NCI-H2081 treated with DMSO at 0.1 percent for 48 hours (cell line): ENCODE results near the gene NDST1.

Experiments used
- DNase-seq: peaks from one replicate; lab custom pipeline; 2025; lab: John Stamatoyannopoulos, UW

Gene NDST1

DNA sequence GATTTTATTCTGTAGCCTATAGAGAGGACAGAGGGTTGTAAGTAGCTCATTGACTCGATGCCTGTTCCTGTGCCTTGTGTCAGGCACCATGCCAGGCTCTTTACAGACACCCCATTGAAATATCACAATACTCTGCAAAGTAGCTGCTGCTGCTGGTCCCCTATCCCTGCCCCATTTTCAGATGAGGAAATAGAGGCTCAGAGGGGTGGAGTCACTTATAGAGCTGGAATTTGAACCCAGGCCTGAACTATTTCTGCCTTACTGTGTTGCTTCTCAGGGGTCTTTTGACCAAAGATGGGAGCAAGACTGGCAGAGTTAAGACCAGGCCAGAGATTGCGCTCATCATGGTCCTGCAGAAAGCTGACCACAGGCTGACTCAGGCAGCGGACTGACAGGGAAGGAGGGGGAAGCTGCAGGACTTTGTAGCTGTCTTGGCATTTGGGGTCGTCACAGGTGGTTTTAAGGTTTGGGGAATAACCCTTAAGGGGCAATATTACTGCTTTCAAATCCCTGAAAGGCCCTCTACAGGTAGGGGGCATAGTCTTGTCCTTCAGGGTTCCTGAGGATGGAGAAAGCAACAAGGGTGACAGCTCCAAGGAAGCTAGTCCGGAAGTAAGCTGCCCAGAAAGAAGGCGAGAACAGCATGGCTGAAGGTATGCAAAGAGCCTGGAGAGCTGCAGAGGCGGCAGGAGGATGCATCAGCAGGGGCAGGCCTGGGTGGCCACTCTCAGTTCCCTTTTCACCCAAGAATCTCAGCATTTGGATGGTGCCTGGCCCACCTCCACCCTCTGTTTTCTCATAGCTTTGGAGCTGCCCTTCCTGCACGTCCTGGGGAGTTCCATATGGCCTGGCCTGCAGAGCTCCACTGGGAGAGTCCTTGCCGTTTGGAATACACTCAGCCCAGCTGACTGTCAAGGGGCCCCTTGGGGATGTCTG is 18.3 kb upstream of the NDST1 start:
- no peak for DNase-seq

DNA sequence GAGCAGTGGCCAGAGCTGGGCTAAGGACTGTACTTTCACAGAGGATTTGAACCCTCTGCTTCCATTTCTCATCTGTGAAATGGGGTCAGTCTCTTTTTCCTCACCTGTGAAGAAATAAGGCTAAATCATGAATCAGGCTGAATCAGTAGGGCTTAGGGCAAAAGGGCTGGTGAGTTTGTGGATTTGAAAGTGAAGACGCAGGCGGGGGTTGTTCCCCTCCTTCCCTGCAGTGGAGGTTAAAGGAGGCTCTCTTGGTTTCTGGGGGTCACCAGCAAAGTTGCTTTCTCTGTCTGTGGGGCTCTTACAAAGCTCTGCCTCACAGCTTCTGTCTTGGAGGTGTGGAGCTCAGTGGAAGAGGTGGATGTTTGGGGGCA is 17.6 kb upstream of the NDST1 start:
- no peak for DNase-seq

DNA sequence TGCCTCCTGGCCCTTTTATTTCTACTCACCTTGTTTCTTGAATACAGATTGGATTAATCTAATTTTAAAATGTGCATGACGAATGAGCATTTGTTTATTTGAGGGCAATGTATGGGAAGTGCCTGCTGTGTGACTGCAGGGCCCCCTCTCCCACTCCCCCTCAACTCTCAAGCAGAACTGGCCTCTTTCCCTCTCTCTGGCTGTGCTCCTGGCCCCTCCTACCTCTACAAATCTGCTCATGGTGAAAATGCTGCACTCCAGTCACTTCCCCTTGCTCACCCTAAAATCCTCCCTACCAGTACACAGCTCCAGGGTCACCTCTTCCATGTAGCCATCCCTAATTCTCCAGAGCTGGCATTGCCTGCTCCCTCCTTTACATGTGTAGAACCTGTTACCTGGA is 17.2 kb upstream of the NDST1 start:
- no peak for DNase-seq

DNA sequence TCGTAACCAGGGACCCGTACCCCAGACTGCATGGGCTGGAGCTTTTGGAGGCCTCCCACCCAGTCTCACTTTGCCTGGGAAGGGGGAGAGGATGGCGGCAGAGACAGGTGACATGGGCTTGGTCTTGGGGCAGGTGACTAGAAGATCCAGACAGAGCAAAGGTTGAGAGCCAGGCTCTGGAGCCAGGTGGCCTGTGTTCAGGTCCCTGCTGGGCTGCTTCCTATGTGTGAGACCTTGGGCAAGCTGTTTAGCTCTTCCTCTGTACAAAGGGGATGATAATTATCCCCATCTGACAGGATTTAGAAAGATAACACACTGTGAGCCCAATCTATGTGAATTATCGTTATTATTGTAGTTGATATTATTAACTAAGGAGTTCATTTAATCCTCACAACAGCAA is 16.1 kb upstream of the NDST1 start:
- no peak for DNase-seq

DNA sequence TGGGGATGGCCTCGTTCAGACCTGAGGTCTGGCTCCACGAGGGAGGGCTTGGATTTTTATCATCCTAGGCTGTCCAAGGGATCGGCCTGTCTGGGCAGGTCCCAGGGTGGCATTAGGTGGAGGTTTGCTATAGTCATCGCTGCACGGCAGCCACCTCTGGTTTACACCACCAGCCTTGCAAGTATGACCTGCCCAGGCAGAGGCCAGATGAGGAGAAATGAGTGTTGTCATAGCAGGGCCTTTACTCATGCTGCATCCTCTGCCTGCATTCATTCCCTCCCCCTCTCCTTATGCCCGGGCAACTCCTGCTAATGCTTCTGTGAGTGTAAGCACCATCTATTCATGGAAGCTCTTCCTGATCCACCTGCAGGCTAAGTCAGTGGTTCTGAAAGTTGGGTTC is 15.3 kb upstream of the NDST1 start:
- DNase-seq = no peak

DNA sequence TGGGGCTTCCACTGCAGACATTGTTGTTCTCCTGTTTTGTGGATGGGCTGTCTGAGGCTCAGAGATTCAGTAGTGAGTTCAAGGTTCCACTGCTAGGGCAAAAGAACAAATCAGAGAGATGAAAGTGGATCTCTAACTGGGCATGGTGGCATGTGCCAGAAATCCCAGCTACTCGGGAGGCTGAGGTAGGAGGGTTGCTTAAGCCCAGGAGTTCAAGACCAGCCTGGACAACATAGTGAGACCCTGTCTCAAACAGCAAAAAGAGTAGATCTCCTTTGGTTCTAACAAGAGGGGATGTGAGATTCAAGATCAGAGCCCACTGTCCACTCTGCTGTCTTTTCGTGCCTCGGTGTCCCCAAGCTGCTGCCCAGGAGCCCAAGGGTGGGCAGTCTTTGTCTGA is 11.8 kb upstream of the NDST1 start:
- no peak for DNase-seq

DNA sequence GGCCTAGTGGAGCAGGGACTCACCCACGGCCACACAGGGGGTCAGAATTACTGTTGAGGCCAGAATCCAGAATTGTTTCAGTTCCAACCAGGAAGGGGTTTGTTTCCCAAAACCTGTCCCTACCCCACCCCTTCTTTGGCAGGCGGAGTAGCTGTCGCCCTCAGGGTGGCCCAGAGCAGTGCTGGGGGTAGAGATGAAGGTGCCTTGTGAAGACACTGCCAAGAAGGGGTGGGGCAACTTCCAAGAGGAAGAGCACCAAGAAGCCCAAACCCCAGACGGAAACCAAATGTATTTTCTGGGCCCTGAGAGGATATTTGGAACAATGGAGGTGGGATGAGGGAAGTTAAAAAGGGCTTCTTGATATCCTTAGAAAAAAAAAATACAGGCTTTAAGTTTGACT is 11.4 kb upstream of the NDST1 start:
- DNase-seq = no peak

DNA sequence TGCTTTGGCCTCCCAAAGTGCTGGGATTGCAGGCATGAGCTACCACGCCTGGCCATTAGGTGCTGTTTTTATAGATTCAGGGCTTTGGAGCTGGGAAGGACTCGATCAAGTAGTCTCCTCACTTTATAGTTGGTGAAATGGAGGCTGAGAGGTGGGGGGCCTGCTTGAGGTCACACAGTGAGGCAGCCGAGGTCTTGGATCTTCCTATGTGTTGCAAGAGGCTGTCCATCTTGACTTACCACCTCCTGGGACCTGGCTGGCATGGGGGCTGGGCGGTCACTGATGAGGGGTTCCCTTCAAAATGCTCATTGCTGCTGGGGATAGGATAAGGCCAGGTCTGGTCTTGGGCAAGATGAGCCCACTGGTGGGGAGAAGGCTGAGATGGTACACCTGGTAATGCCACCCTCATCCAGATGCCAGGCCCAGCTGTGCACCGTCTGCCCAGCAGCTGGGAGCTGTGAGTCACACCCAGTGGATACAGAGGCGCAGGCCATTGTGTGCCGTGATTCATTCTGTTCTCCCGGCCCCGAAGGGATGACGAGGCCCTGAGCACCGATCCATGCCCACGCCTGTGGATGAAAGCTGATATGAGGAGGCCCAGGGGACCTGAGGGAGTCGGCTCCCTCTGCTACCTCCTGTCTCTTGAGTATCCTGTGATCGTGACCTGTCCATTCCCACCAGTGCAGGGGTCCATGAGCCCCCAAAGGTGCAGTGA is 10.5 kb upstream of the NDST1 start:
- DNase-seq = no peak

DNA sequence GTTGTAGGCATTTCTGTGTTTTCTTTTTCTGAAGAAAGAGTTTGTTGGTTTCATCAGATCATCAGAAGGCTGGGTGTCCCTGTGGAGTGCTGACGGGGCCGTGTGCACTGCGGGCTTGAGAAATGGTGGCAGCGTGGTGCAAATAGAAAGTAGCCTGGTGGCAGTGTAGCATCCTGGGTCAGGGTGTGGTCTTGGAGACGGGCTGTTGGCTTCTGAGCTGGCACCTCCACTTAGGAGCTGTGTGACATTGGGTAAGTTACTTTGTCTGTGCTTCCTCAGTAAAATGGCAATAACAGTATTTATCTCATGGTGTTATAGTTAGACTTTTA is 10.0 kb upstream of the NDST1 start:
- DNase-seq = no peak

DNA sequence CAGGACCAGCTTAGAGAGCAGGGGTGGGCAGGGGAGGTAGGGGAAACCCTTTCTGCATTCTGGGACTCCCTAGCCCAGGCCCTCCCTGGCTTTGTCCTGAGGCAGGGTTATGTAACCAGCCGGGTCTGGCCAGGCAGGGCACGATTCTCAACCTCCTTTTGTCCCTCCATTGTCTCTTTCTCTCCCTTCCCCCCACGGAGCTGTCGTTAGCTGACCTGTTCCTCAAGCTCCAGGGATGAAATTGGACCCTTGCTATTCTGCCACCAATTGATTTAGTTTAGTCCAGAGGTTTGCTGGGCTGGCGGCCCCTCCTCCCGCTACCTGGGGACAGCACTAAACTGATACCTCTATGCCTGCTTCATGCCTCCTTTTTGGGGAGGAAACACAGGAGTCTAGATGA is 9.4 kb upstream of the NDST1 start:
- DNase-seq = no peak

DNA sequence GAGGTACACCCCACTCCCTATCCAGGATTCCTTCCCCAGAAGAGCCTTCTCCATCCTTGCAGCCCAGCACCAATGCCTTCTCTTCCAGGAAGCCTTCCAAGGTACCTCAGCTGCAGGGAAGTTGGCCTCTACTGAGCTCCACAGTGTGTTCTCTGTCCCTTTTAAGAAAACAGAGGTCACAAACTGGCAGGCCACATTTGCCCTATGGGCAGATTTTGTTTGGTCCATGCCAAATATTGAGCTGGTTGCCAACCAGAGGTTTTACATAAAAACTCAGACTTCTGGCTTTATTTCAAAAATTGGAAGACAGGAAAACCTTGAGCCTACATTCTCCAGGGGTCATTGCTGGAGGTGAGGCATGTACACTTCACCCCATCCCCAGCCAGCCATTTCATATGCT is 9.0 kb upstream of the NDST1 start:
- no peak for DNase-seq

DNA sequence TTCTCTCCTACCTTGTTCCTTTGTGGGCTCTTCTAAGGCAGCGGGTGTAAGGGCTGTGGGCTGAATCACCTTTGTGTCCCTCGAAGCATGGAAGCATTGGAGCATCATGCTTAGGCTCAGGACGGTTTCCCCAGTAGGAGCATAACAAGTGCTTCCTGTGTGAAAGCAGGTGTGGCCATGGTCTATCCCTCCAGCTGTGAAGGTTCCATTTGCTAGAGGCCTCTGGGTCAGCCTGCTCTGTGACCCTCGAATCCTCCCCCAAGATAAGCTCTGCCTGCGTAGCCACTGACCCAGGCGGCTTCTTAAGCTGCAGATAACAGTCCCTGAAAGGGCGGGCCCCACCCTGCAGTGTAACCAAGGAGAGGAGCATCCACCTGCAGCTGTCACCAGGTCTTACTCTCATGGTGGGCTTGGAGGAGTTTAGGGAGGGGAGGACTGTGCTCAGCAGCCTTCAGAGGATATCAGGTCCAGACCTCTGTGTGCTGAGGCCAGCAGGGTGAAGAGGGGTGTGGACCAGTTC is 8.4 kb upstream of the NDST1 start:
- no peak for DNase-seq

DNA sequence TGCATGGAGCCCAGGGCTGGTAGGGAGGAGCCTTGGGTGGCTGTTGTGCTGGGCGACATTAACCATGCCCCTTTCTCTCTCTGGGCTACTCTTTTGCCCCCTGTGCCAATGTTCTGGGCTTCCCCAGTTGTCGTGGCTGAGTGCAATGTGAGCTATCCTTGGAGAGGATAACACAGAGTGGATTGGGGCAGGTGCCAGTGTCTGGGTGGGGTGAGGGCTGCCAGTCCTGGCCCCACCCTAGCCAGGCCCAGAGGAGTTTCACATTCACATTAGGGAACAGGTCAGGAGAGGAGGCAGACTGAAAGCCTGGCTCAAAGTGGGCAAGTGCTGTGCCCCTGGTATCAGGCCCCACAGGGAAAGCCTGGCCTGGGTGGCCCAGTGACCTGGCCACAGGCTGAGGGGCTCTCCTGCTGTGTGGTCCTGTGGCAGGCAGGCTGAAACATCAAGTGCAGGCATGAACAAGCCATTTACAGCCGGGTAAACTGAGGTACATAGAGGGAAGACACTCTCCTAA is 7.5 kb upstream of the NDST1 start:
- DNase-seq = no peak

DNA sequence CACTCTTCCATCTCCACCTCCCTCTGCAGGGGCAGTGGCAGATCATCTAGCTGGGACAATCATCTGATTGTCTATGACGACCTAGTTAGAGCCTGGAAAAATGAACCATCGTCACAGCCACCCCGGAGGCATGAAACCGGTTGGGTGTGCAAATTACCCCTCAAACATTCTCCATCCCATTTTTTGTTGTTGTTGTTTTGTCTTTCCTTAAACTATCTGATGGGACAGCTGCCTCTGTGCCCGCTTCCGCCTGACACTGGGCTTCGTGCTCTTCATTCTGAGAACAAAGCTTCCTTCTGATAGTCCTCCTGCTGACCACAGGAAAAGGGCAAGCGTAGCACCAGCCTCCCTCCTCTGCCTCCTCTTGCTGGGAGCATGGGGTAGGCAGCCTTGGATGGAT is 7.0 kb upstream of the NDST1 start:
- DNase-seq = no peak

DNA sequence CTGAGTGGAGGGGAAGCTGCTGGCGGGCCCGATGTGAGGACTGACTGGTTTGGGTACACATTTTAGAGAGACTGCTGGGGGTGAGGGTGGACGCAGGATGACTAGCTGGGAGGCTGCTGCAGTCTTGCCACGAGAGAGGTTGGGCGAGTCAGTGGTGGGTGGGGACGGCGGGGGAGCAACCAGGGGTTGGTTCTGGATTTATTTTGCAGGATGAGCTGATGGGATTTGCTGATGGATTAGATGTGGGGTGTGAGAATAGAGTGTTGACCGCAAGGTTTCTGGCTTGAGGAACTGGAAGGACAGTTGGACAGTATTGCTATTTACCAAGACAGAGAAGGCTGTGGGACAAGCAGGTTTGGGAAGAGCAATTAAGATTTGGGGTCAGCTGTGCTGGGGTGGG is 5.8 kb upstream of the NDST1 start:
- no peak for DNase-seq

DNA sequence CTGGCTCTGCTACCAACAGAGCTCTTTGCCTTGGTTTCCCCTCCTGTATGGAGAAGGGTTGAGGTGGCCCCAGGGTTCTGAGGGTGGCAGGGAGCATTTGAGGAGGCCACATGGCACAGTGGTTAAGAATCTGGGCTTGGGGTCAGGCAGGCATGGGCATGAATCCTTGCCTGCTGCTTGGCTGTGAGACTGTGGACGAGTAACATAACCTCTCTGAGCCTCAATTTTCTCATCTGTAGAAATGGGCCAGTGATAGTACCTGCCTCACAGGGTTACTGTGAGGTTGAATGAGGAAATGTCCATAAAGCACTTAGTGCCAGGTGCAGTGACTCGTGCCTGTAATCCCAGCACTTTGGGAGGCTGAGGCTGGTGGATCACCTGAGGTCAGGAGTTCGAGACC is 5.1 kb upstream of the NDST1 start:
- no peak for DNase-seq

DNA sequence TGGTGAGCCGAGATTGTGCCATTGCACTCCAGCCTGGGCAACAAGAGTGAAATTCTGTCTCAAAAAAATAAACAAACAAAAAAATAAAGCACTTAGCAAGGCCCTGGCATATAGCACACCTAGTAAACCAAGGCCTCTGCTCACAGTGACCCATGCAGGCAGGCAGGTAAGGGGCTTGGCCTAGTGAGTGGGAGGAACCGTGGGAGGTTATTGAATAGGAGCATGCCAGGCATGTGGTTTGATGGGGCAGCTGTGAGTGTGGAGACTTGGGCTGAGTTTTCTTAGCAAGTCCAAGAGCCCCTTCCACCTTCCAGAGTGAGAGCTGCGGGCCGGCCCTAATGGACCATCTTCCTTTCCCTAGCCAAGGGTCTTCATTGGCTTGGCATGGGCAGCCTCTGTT is 4.5 kb upstream of the NDST1 start:
- DNase-seq = no peak

DNA sequence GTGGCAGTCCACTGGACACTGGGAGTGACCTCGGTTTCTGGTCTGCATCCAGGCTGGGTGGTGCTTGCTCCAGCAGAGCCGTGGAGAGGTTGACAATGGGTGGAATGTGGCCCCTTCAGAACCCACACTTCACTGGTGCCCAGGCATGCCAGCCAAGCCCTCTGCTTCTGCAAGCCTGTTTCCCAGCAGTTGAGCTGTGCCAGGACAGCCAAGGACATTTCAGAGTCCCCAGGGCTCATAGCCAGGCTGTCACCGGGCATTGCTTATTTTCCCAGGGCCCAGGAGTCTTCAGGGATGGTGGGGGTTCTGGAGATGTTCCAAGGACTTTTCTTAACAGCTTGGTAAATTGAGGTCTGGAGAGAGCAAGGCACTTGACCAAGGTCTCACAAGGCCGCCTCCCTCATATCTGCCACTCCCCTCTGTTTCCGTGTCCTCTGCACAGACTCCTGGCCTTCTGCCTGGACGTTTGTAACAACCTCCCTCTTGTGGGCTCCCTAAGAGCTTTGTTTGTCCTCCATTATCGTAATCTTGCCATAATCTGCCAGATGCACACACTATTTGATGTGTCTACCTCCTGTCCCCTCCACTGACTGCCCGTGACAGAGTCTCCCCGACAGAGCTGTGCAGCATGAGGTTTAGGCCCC is 3.8 kb upstream of the NDST1 start:
- no peak for DNase-seq

DNA sequence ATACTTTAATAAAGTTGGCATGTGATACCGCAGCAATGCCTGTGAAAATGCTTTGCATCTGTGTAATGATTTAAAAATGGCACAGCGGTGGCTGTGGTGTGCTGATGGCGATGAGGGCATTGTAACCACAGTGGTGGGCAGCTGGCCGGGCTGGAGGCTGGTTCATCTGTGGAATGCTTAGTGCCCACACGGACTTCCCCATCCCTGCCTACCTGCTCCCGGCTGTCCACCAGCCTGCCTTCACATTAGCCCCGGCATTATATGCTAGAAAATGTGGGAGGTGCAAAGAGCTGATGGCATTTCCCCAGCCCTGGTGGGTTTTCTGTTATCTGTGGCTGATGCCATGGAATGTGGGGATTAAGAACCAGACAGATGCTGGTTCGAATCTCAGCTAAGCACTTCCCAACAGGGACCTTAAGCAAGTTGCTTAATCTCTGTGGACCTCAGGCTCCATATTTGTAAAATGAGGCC is 2.9 kb upstream of the NDST1 start:
- DNase-seq = no peak

DNA sequence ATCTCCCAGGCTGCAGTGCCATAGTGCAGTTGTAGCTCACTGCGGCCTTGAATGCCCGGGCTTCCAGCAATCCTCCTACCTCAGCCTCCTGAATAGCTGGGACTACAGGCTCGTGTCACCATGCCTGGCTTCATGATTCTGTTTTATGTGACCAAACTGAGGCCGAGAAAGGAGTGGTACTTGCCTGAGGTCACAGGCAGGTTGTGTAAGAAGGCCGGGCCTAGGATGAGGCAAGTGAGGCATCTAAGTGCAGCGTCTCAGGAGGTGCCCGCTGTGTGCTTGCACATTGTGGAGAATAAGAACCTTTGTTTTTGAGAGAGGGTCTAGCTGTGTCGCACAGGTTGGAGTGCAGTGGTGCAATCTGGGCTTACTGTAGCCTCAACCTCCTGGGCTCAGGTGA is 2.1 kb upstream of the NDST1 start:
- no peak for DNase-seq

DNA sequence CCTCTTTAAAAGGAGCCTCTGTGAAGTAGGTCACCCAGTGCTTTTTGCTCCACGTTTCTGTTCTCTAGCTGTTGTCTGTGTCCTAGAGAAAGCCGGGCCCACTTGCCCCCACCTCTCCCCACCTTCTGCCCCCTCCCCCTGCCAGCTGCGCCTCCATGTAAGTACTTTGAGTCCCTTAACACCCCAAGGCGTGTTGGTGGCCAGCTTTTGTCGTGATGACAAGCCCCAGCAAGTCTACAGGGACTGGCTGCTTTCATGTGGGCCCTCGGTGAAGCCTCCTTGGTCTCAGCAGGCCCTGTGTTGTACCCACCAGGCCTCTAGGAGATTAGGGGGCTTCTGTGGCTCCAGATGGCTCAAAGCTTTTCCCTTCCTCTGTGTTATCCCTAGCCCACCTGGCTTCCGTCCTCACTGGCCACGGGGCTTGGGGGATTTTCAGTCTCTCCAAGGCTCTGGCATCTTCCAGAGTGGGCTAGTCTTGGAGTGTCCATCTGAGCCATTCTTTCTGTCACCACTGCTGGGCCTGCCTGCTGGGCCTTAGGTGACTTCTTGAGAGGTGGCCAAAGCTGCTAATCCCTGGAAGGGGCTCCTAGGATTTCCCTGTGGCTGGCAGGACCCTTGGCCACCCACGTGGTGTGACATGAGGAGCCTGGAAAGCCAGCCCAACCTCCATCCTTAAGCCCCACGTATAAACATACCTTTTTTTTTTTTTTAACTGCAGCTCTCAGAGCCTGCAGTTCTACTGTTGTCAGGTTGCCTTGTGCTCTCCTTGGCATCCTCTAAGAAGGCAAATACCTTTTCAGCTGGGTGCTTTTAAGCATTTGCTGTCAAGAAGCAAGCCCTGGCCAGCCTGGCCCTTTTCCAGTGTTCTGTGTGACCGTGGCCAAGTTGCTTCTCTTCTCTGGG is 1.1 kb upstream of the NDST1 start:
- DNase-seq = no peak

DNA sequence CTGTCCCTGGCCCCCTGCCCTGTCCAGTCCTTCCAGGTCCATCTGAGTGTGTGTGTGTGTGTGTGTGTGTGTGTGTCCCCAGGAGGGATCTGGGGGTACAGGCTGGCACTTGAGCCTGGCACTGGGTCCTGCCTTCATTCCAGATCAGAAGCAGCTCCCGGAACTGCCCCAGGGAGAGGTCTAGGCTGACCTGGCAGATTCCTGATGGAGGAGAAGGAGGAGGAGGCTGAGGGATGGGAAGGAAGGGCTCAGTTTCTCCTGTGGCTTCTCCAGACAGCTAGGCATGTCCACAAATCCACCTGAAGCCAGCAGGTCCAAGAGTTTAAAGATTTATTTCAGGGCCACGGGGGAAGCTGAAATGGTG is 328 bp downstream of the NDST1 start:
- no peak for DNase-seq
